ENCODE measurements around the gene RICTOR. TPM values are rescaled to one million over a fixed set of nuclear protein-coding genes. Genes with fewer than 3 reads are reported as not detected.
"Not testable (repeated sequence)": the region's sequence is repeated elsewhere in the genome, so short reads cannot be mapped to it uniquely, and the experiment has no call there.

RICTOR gene
- total RNA-seq, 1 experiment from 2014 or later, result 11.2 TPM

- no peak overlapping the region for H3K4me3 ChIP-seq (ENCODE audit: insufficient read depth, low read depth, low read length)
- no peaks in the 10 kb centered on the region for H3K27me3 ChIP-seq (ENCODE audit: control insufficient read depth, insufficient read depth, low read length)
- H3K36me3 ChIP-seq (replicated peaks; ENCODE audit: control insufficient read depth, insufficient read depth, low read length), result no peaks in the 10 kb centered on the region; the same call in 1 of the 2 replicates
- DNase-seq, result no peak
Observed at GRCh38 chr5:38996123-38996522, 78.1 kb downstream of the RICTOR start.

- no peaks in the 10 kb centered on the region; the same call in 1 of the 2 replicates for H3K36me3 ChIP-seq (replicated peaks; ENCODE audit: control insufficient read depth, insufficient read depth, low read length)
- no peak overlapping the region for H3K4me3 ChIP-seq (ENCODE audit: insufficient read depth, low read depth, low read length)
- DNase-seq, result peak; percentile 10
- H3K27me3 ChIP-seq (ENCODE audit: control insufficient read depth, insufficient read depth, low read length), result no peaks in the 10 kb centered on the region
Observed at GRCh38 chr5:38994324-38994927, 79.8 kb downstream of the RICTOR start.

- H3K27me3 ChIP-seq (ENCODE audit: control insufficient read depth, insufficient read depth, low read length); H3K36me3 ChIP-seq (replicated peaks; ENCODE audit: control insufficient read depth, insufficient read depth, low read length); DNase-seq; H3K4me3 ChIP-seq (ENCODE audit: insufficient read depth, low read depth, low read length): not testable (repeated sequence)
Observed at GRCh38 chr5:38989974-38990719, 84.1 kb downstream of the RICTOR start.

GRCh38 chr5:38985909-38986452, 88.2 kb downstream of the RICTOR start:
- Histone ChIP-seq H3K27me3 (ENCODE audit: control insufficient read depth, insufficient read depth, low read length) (no peaks in the 10 kb centered on the region), H3K4me3 (ENCODE audit: insufficient read depth, low read depth, low read length) (no peak overlapping the region), H3K36me3 (replicated peaks; ENCODE audit: control insufficient read depth, insufficient read depth, low read length) (no peaks in the 10 kb centered on the region; the same call in 1 of the 2 replicates)
- no peak for DNase-seq

- no peaks in the 10 kb centered on the region for H3K27me3 ChIP-seq (ENCODE audit: control insufficient read depth, insufficient read depth, low read length)
- H3K4me3 ChIP-seq (ENCODE audit: insufficient read depth, low read depth, low read length), result no peak overlapping the region
- no peaks in the 10 kb centered on the region; the same call in 1 of the 2 replicates for H3K36me3 ChIP-seq (replicated peaks; ENCODE audit: control insufficient read depth, insufficient read depth, low read length)
- no peak for DNase-seq
Observed at GRCh38 chr5:38979535-38979934, 94.7 kb downstream of the RICTOR start.

- H3K4me3 ChIP-seq (ENCODE audit: insufficient read depth, low read depth, low read length), result no peak overlapping the region
- no peak for DNase-seq
- no peaks in the 10 kb centered on the region; the same call in 1 of the 2 replicates for H3K36me3 ChIP-seq (replicated peaks; ENCODE audit: control insufficient read depth, insufficient read depth, low read length)
- no peaks in the 10 kb centered on the region for H3K27me3 ChIP-seq (ENCODE audit: control insufficient read depth, insufficient read depth, low read length)
Observed at GRCh38 chr5:38978036-38978435, 96.2 kb downstream of the RICTOR start.

GRCh38 chr5:38968665-38969064, 105.5 kb downstream of the RICTOR start:
- Histone ChIP-seq H3K4me3 (ENCODE audit: insufficient read depth, low read depth, low read length) (no peak overlapping the region), H3K27me3 (ENCODE audit: control insufficient read depth, insufficient read depth, low read length) (no peaks in the 10 kb centered on the region), H3K36me3 (replicated peaks; ENCODE audit: control insufficient read depth, insufficient read depth, low read length) (no peaks in the 10 kb centered on the region; the same call in 1 of the 2 replicates)
- DNase-seq, result no peak

GRCh38 chr5:38961691-38962090, 112.5 kb downstream of the RICTOR start:
- DNase-seq, result no peak
- Histone ChIP-seq H3K36me3 (replicated peaks; ENCODE audit: control insufficient read depth, insufficient read depth, low read length) (no peaks in the 10 kb centered on the region; the same call in none of the 2 replicates), H3K27me3 (ENCODE audit: control insufficient read depth, insufficient read depth, low read length) (no peaks in the 10 kb centered on the region), H3K4me3 (ENCODE audit: insufficient read depth, low read depth, low read length) (no peak overlapping the region)

- H3K27me3 ChIP-seq (ENCODE audit: control insufficient read depth, insufficient read depth, low read length), result no peaks in the 10 kb centered on the region
- H3K36me3 ChIP-seq (replicated peaks; ENCODE audit: control insufficient read depth, insufficient read depth, low read length), result peaks cover 7% of the 10 kb centered on the region
- no peak overlapping the region for H3K4me3 ChIP-seq (ENCODE audit: insufficient read depth, low read depth, low read length)
- no peak for DNase-seq
Observed at GRCh38 chr5:38953426-38954012, 120.7 kb downstream of the RICTOR start.

GRCh38 chr5:38948501-38948900, 125.7 kb downstream of the RICTOR start:
- DNase-seq, result no peak
- Histone ChIP-seq H3K4me3 (ENCODE audit: insufficient read depth, low read depth, low read length) (no peak overlapping the region), H3K27me3 (ENCODE audit: control insufficient read depth, insufficient read depth, low read length) (no peaks in the 10 kb centered on the region), H3K36me3 (replicated peaks; ENCODE audit: control insufficient read depth, insufficient read depth, low read length) (peaks cover 9% of the 10 kb centered on the region)

GRCh38 chr5:38944282-38944681, 129.9 kb downstream of the RICTOR start:
- Histone ChIP-seq H3K4me3 (ENCODE audit: insufficient read depth, low read depth, low read length) (no peak overlapping the region), H3K27me3 (ENCODE audit: control insufficient read depth, insufficient read depth, low read length) (no peaks in the 10 kb centered on the region), H3K36me3 (replicated peaks; ENCODE audit: control insufficient read depth, insufficient read depth, low read length) (peaks cover 5% of the 10 kb centered on the region)
- DNase-seq, result no peak

- no peak for DNase-seq
- H3K4me3 ChIP-seq (ENCODE audit: insufficient read depth, low read depth, low read length), result no peak overlapping the region
- no peaks in the 10 kb centered on the region for H3K27me3 ChIP-seq (ENCODE audit: control insufficient read depth, insufficient read depth, low read length)
- H3K36me3 ChIP-seq (replicated peaks; ENCODE audit: control insufficient read depth, insufficient read depth, low read length), result peaks cover 5% of the 10 kb centered on the region
Observed at GRCh38 chr5:38941912-38942311, 132.3 kb downstream of the RICTOR start.

GRCh38 chr5:38940230-38940858, 133.9 kb downstream of the RICTOR start:
- peaks cover 5% of the 10 kb centered on the region for H3K36me3 ChIP-seq (replicated peaks; ENCODE audit: control insufficient read depth, insufficient read depth, low read length)
- no peaks in the 10 kb centered on the region for H3K27me3 ChIP-seq (ENCODE audit: control insufficient read depth, insufficient read depth, low read length)
- no peak for DNase-seq
- H3K4me3 ChIP-seq (ENCODE audit: insufficient read depth, low read depth, low read length), result no peak overlapping the region

- Histone ChIP-seq H3K36me3 (replicated peaks; ENCODE audit: control insufficient read depth, insufficient read depth, low read length) (peaks cover 1% of the 10 kb centered on the region), H3K27me3 (ENCODE audit: control insufficient read depth, insufficient read depth, low read length) (no peaks in the 10 kb centered on the region), H3K4me3 (ENCODE audit: insufficient read depth, low read depth, low read length) (no peak overlapping the region)
- DNase-seq, result no peak
Observed at GRCh38 chr5:38938973-38939372, 135.2 kb downstream of the RICTOR start.

Measured in H7 (cell line).